ENCODE results near the gene CAVIN4.

CAVIN4 gene

DNA sequence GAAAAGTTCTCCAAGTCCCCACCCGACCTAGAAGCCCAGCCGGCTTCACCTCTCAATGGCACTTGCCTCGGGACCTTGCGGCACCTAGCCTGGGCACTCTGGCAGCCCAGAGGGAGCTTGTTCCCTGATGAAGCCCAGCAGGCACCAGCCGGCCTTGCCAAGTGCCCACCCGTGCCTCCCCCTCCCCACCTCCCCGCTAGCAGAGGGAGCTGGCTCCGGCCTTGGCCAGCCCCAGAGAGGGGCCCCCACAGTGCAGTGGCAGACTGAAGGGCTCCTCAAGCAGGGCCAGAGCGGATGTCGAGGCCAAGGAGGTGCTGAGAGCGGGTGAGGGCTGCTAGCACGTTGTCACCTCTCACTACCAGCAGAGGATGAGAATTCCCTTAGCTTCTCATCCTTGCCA is 37.6 kb upstream of the CAVIN4 start:
- no peak for TF ChIP-seq ZNF70 (CRISPR knock-in tag; IDR thresholded peaks at IDR 0.05)
- TF ChIP-seq TOX (CRISPR knock-in tag; IDR thresholded peaks at IDR 0.05; ENCODE audit: borderline replicate concordance): no peak
- TF ChIP-seq PPARA (CRISPR knock-in tag; IDR thresholded peaks at IDR 0.05; ENCODE audit: borderline replicate concordance): no peak
- no peak for TF ChIP-seq ZFP30 (CRISPR knock-in tag; IDR thresholded peaks at IDR 0.05)
- TF ChIP-seq TCF4 (CRISPR knock-in tag; IDR thresholded peaks at IDR 0.05; ENCODE audit: borderline replicate concordance): no peak
- TF ChIP-seq, protein P1, sequence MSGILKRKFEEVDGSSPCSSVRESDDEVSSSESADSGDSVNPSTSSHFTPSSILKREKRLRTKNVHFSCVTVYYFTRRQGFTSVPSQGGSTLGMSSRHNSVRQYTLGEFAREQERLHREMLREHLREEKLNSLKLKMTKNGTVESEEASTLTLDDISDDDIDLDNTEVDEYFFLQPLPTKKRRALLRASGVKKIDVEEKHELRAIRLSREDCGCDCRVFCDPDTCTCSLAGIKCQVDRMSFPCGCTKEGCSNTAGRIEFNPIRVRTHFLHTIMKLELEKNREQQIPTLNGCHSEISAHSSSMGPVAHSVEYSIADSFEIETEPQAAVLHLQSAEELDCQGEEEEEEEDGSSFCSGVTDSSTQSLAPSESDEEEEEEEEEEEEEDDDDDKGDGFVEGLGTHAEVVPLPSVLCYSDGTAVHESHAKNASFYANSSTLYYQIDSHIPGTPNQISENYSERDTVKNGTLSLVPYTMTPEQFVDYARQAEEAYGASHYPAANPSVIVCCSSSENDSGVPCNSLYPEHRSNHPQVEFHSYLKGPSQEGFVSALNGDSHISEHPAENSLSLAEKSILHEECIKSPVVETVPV (CRISPR knock-in tag; IDR thresholded peaks at IDR 0.05): no peak
- TF ChIP-seq, protein P2, sequence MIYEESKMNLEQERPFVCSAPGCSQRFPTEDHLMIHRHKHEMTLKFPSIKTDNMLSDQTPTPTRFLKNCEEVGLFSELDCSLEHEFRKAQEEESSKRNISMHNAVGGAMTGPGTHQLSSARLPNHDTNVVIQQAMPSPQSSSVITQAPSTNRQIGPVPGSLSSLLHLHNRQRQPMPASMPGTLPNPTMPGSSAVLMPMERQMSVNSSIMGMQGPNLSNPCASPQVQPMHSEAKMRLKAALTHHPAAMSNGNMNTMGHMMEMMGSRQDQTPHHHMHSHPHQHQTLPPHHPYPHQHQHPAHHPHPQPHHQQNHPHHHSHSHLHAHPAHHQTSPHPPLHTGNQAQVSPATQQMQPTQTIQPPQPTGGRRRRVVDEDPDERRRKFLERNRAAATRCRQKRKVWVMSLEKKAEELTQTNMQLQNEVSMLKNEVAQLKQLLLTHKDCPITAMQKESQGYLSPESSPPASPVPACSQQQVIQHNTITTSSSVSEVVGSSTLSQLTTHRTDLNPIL (CRISPR knock-in tag; IDR thresholded peaks at IDR 0.05; ENCODE audit: low read depth): no peak
- TF ChIP-seq ZNF8 (CRISPR knock-in tag; IDR thresholded peaks at IDR 0.05): no peak
- no peak for TF ChIP-seq ZNF565 (CRISPR knock-in tag; conservative IDR thresholded peaks at IDR 0.05; ENCODE audit: low read depth)
- TF ChIP-seq ZFP3 (CRISPR knock-in tag; IDR thresholded peaks at IDR 0.05): no peak
- no peak for ATAC-seq

DNA sequence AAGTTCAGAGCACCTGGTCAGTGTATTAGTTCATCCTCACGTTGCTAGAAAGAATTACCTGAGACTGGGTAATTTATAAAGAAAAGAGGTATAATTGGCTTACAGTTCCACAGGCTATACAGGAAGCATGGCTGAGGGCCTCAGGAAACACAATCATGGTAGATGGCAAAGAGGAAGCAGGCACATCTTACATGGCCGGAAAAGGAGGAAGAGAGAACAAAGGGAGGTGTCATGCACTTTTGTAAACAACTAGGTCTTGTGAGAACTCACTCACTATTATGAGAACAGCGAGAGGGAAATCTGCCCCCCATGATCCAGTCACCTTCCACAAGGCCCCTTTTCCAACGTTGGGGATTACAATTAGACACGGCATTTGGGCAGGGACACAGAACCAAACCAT is 28.8 kb upstream of the CAVIN4 start:
- ATAC-seq: no peak
- TF ChIP-seq ZNF70 (CRISPR knock-in tag; IDR thresholded peaks at IDR 0.05) (no peak), ESRRG (CRISPR knock-in tag; IDR thresholded peaks at IDR 0.05) (no peak), ZFP3 (CRISPR knock-in tag; IDR thresholded peaks at IDR 0.05) (no peak), ZNF8 (CRISPR knock-in tag; IDR thresholded peaks at IDR 0.05) (no peak), OSR1 (CRISPR knock-in tag; IDR thresholded peaks at IDR 0.05) (no peak), RARB (CRISPR knock-in tag; IDR thresholded peaks at IDR 0.05) (no peak)
- TF ChIP-seq, protein P3, sequence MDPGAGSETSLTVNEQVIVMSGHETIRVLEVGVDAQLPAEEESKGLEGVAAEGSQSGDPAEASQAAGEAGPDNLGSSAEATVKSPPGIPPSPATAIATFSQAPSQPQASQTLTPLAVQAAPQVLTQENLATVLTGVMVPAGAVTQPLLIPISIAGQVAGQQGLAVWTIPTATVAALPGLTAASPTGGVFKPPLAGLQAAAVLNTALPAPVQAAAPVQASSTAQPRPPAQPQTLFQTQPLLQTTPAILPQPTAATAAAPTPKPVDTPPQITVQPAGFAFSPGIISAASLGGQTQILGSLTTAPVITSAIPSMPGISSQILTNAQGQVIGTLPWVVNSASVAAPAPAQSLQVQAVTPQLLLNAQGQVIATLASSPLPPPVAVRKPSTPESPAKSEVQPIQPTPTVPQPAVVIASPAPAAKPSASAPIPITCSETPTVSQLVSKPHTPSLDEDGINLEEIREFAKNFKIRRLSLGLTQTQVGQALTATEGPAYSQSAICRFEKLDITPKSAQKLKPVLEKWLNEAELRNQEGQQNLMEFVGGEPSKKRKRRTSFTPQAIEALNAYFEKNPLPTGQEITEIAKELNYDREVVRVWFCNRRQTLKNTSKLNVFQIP (CRISPR knock-in tag; IDR thresholded peaks at IDR 0.05; ENCODE audit: borderline replicate concordance, low read depth): no peak
- TF ChIP-seq, protein P4, sequence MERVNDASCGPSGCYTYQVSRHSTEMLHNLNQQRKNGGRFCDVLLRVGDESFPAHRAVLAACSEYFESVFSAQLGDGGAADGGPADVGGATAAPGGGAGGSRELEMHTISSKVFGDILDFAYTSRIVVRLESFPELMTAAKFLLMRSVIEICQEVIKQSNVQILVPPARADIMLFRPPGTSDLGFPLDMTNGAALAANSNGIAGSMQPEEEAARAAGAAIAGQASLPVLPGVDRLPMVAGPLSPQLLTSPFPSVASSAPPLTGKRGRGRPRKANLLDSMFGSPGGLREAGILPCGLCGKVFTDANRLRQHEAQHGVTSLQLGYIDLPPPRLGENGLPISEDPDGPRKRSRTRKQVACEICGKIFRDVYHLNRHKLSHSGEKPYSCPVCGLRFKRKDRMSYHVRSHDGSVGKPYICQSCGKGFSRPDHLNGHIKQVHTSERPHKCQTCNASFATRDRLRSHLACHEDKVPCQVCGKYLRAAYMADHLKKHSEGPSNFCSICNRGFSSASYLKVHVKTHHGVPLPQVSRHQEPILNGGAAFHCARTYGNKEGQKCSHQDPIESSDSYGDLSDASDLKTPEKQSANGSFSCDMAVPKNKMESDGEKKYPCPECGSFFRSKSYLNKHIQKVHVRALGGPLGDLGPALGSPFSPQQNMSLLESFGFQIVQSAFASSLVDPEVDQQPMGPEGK (CRISPR knock-in tag; IDR thresholded peaks at IDR 0.05; ENCODE audit: borderline replicate concordance): no peak
- TF ChIP-seq, protein P1 (CRISPR knock-in tag; IDR thresholded peaks at IDR 0.05): no peak
- TF ChIP-seq, protein P2 (CRISPR knock-in tag; IDR thresholded peaks at IDR 0.05; ENCODE audit: low read depth): no peak

DNA sequence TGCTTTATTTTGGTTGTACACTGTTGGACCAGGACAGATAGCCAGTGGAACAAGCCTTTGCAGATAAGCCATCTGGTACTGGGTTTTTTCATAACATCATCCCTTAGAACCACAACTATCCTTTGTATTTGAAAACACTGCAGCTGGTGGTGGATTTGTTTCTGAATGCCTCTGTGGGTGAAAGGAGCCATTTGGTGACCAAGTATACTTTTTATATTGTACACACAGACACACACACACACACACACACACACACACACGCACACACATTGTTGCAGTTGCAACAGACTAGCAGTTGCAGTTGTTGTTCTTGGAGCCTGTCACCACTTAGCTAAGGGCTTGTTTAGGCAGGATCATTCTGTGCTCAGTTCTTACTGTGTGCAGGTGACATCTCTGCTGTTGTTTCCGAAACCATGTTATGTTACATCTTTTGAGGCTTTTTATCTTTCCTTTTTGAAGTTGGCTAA is 22.9 kb upstream of the CAVIN4 start:
- no peak for ATAC-seq
- no peak for TF ChIP-seq ESRRG (CRISPR knock-in tag; IDR thresholded peaks at IDR 0.05)
- no peak for TF ChIP-seq BACH2 (CRISPR knock-in tag; IDR thresholded peaks at IDR 0.05; ENCODE audit: borderline replicate concordance)
- no peak for TF ChIP-seq ISL1 (CRISPR knock-in tag; IDR thresholded peaks at IDR 0.05)
- TF ChIP-seq, protein P3 (CRISPR knock-in tag; IDR thresholded peaks at IDR 0.05; ENCODE audit: borderline replicate concordance, low read depth): no peak
- TF ChIP-seq ZFP30 (CRISPR knock-in tag; IDR thresholded peaks at IDR 0.05): no peak
- TF ChIP-seq ARNTL (CRISPR knock-in tag; IDR thresholded peaks at IDR 0.05; ENCODE audit: borderline replicate concordance, low read depth): no peak
- TF ChIP-seq, protein P2 (CRISPR knock-in tag; IDR thresholded peaks at IDR 0.05; ENCODE audit: low read depth): no peak
- no peak for TF ChIP-seq RARB (CRISPR knock-in tag; IDR thresholded peaks at IDR 0.05)
- TF ChIP-seq ZFP3 (CRISPR knock-in tag; IDR thresholded peaks at IDR 0.05): no peak
- no peak for TF ChIP-seq GLIS3 (CRISPR knock-in tag; IDR thresholded peaks at IDR 0.05)
- no peak for TF ChIP-seq TCF4 (CRISPR knock-in tag; IDR thresholded peaks at IDR 0.05; ENCODE audit: borderline replicate concordance)
- no peak for TF ChIP-seq OSR1 (CRISPR knock-in tag; IDR thresholded peaks at IDR 0.05)
- no peak for TF ChIP-seq TOX (CRISPR knock-in tag; IDR thresholded peaks at IDR 0.05; ENCODE audit: borderline replicate concordance)
- TF ChIP-seq ZNF70 (CRISPR knock-in tag; IDR thresholded peaks at IDR 0.05): no peak
- TF ChIP-seq SNAI2 (CRISPR knock-in tag; IDR thresholded peaks at IDR 0.05): no peak
- TF ChIP-seq PPARA (CRISPR knock-in tag; IDR thresholded peaks at IDR 0.05; ENCODE audit: borderline replicate concordance): no peak
